Glutamatergic neuron (in vitro differentiated cells): ENCODE results near the gene SCAMP4. TPM values are rescaled to one million over a fixed set of nuclear protein-coding genes. Genes with fewer than 3 reads are reported as not detected.

Experiments
- DNase-seq: peaks from one replicate; pipeline ENCODE4 v3.0.0; 2022
- H3K27ac Mint-ChIP-seq: one replicate; pipeline ENCODE4 v1.8.0; 2020; ENCODE audit warnings: mild to moderate bottlenecking, mixed read lengths, inconsistent platforms; ENCODE audit not compliant: unreplicated experiment
- H3K27me3 Mint-ChIP-seq: one replicate; pipeline ENCODE4 v1.8.0; 2020; ENCODE audit warnings: mild to moderate bottlenecking, moderate library complexity, mixed read lengths, inconsistent platforms; ENCODE audit not compliant: unreplicated experiment
- H3K36me3 Mint-ChIP-seq: one replicate; pipeline ENCODE4 v1.8.0; 2020; ENCODE audit warnings: mild to moderate bottlenecking, mixed read lengths, inconsistent platforms; ENCODE audit not compliant: unreplicated experiment
- H3K4me1 Mint-ChIP-seq: one replicate; pipeline ENCODE4 v1.8.0; 2020; ENCODE audit warnings: mild to moderate bottlenecking, low read depth, mixed read lengths, inconsistent platforms; ENCODE audit not compliant: unreplicated experiment
- H3K4me3 Mint-ChIP-seq: one replicate; pipeline ENCODE4 v1.8.0; 2020; ENCODE audit warnings: mild to moderate bottlenecking, mixed read lengths, inconsistent platforms; ENCODE audit not compliant: unreplicated experiment
- H3K9me3 Mint-ChIP-seq: one replicate; pipeline ENCODE4 v1.8.0; 2020; ENCODE audit warnings: mild to moderate bottlenecking, moderate library complexity, mixed read lengths, inconsistent platforms; ENCODE audit not compliant: unreplicated experiment
- CTCF ChIP-seq: fragments of 200-600 bp; sonication (generic); IDR thresholded peaks from one replicate; pipeline ENCODE4 v1.5.0; 2021; ENCODE audit not compliant: partially characterized antibody, unreplicated experiment
- total RNA-seq: library from RNA; stranded (reverse); fragmentation: NEBNext Ultra II Directional; extraction: Animal tissue kit (Norgen Biotek cat#: 25700); gene quantifications from one replicate; pipeline ENCODE4 v1.2.1, GENCODE V29; 2021; ENCODE audit not compliant: unreplicated experiment

SCAMP4 gene
- total RNA-seq, 1 donor from 2014 or later = 66.3 TPM

- TF ChIP-seq CTCF = no peak
- DNase-seq = no peak
- Mint-ChIP-seq H3K4me3 (no peak overlapping the region), H3K27me3 (peaks cover 4% of the 10 kb centered on the region), H3K9me3 (no peaks in the 10 kb centered on the region), H3K4me1 (peaks cover 4% of the 10 kb centered on the region), H3K27ac (no peak overlapping the region), H3K36me3 (no peaks in the 10 kb centered on the region)
Measured at GRCh38 chr19:1914826-1915341, 9.7 kb downstream of the SCAMP4 start.

GRCh38 chr19:1917146-1917545 lies 11.9 kb downstream of the SCAMP4 start:
- DNase-seq = no peak
- no peak for TF ChIP-seq CTCF
- Mint-ChIP-seq H3K4me3 (no peak overlapping the region), H3K4me1 (no peaks in the 10 kb centered on the region), H3K36me3 (no peaks in the 10 kb centered on the region), H3K27ac (no peak overlapping the region), H3K9me3 (no peaks in the 10 kb centered on the region), H3K27me3 (no peaks in the 10 kb centered on the region)

- Mint-ChIP-seq H3K4me1 (no peaks in the 10 kb centered on the region), H3K36me3 (no peaks in the 10 kb centered on the region), H3K27me3 (no peaks in the 10 kb centered on the region), H3K27ac (no peak overlapping the region), H3K9me3 (no peaks in the 10 kb centered on the region), H3K4me3 (no peak overlapping the region)
- DNase-seq = no peak
- no peak for TF ChIP-seq CTCF
Measured at GRCh38 chr19:1917926-1918325, 12.7 kb downstream of the SCAMP4 start.

DNA sequence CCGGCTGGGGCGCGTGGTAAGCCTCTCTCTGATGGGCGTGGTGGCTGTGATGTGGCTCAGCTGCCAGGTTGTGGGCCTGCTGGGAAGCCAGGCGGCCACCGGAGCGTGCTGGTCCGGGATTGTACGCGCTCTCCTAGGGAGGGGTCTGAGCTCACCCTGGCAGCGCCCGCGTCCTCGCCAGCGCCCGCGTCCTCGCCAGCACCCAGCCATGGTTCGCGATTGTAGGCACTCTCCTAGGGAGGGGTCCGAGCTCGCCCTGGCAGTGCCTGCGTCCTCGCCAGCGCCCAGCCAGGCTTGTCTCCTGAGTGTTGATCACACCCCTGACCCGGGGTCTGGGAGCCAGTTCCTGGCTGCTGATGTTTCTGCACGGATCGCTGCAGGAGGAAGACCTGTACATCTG lies 13.8 kb downstream of the SCAMP4 start:
- Mint-ChIP-seq H3K36me3 (no peaks in the 10 kb centered on the region), H3K27ac (no peak overlapping the region), H3K9me3 (no peaks in the 10 kb centered on the region), H3K4me3 (no peak overlapping the region), H3K27me3 (no peaks in the 10 kb centered on the region), H3K4me1 (no peaks in the 10 kb centered on the region)
- DNase-seq = no peak
- TF ChIP-seq CTCF = no peak

- no peak overlapping the region for H3K4me3 Mint-ChIP-seq
- H3K36me3 Mint-ChIP-seq = no peaks in the 10 kb centered on the region
- no peaks in the 10 kb centered on the region for H3K4me1 Mint-ChIP-seq
- H3K9me3 Mint-ChIP-seq = peaks cover 1% of the 10 kb centered on the region
- TF ChIP-seq CTCF = no peak
- no peaks in the 10 kb centered on the region for H3K27me3 Mint-ChIP-seq
- no peak for DNase-seq
- H3K27ac Mint-ChIP-seq = no peak overlapping the region
Measured at GRCh38 chr19:1920644-1921043, 15.4 kb downstream of the SCAMP4 start.
